Fibroblast of lung (primary cell): ENCODE measurements around the gene ATP11C.

ENCODE experiments used
- CTCF ChIP-seq, 2 donors: IDR thresholded peaks in 1 of 2; conservative IDR thresholded peaks in 1 of 2; 1 replicate in 1 of 2; 2 replicates in 1 of 2; pipeline ENCODE4 v1.5.1; 2011 to 2012; ENCODE audit warnings: low read length in 2 of 2, control low read depth in 1 of 2, inconsistent platforms in 1 of 2, low read depth in 1 of 2, mild to moderate bottlenecking in 1 of 2
- EZH2 ChIP-seq: IDR thresholded peaks from 2 replicates; pipeline ENCODE4 v1.5.1; 2012; ENCODE audit warnings: low read length, control low read depth, mild to moderate bottlenecking; ENCODE audit errors: missing control alignments

GRCh38 chrX:139720136-139720535 lies 212.7 kb downstream of the ATP11C start:
- TF ChIP-seq CTCF (conservative IDR thresholded peaks at IDR 0.05 in 1 of 2, IDR thresholded peaks at IDR 0.05 in 1 of 2; ENCODE audit: low read depth in 1 of 2, low read length in 2 of 2) (no peak), EZH2 (no peak)
